Measurements from ENCODE around the gene DDC. TPM values are rescaled to one million over a fixed set of nuclear protein-coding genes. Genes with fewer than 3 reads are reported as not detected.
"Not testable (repeated sequence)": the region's sequence is repeated elsewhere in the genome, so short reads cannot be mapped to it uniquely, and the experiment has no call there.

Gene DDC
- total RNA-seq, 1 experiment from 2014 or later, result not detected

DNA sequence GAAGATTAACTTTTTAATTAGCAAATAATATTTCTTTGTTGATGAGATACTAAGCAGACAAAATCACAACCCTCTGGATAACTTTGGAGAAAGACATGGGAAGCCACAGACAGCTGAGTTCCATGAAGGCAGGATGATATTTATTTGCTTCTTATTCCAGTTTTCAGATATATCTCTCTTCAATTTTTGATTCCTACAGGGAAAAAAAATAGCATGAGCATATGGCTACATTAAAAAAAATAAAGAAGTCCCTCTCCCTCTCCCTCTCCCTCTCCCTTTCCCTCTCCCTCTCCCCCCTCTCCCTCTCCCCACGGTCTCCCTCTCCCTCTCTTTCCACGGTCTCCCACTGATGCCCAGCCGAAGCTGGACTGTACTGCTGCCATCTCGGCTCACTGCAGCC lies 106.6 kb downstream of the DDC start:
- POLR2A ChIA-PET; H3K9me3 ChIP-seq (ENCODE audit: control insufficient read depth in 1 of 2, insufficient read depth in 1 of 2, low read depth in 1 of 2, low read length in 2 of 2); H3K4me3 ChIP-seq (replicated peaks in 1 of 2; ENCODE audit: low read depth in 1 of 2, low read length in 2 of 2); RAD21 ChIA-PET (ENCODE audit: low non-redundant PET in 1 of 2, low total read pairs in 2 of 2, uncharacterized antibody in 2 of 2, unreplicated experiment in 2 of 2); H2AFZ ChIP-seq (ENCODE audit: low read depth, low read length, poor library complexity, severe bottlenecking); ATAC-seq; intact Hi-C loops (cut with micrococcal nuclease); BruUV-seq (replicated peaks); H3K27ac ChIP-seq (ENCODE audit: low read depth, low read length); H3K36me3 ChIP-seq (ENCODE audit: control insufficient read depth in 1 of 2, insufficient read depth in 2 of 2, low read length in 2 of 2); H4K20me1 ChIP-seq (ENCODE audit: insufficient read depth); DNase-seq (ENCODE audit: low read depth, low spot score); H3K9ac ChIP-seq (ENCODE audit: low read length); H3K4me1 ChIP-seq (ENCODE audit: control insufficient read depth in 1 of 2, insufficient read depth in 2 of 2, low read length in 2 of 2); H3K9me2 ChIP-seq (ENCODE audit: insufficient read depth); H3K79me2 ChIP-seq (ENCODE audit: insufficient read depth, low read length); CTCF ChIA-PET; H3K4me2 ChIP-seq (ENCODE audit: low read length): not testable (repeated sequence)
- H3K27me3 ChIP-seq (ENCODE audit: insufficient read depth, low read length), result peaks cover 30% of the 10 kb centered on the region

DNA sequence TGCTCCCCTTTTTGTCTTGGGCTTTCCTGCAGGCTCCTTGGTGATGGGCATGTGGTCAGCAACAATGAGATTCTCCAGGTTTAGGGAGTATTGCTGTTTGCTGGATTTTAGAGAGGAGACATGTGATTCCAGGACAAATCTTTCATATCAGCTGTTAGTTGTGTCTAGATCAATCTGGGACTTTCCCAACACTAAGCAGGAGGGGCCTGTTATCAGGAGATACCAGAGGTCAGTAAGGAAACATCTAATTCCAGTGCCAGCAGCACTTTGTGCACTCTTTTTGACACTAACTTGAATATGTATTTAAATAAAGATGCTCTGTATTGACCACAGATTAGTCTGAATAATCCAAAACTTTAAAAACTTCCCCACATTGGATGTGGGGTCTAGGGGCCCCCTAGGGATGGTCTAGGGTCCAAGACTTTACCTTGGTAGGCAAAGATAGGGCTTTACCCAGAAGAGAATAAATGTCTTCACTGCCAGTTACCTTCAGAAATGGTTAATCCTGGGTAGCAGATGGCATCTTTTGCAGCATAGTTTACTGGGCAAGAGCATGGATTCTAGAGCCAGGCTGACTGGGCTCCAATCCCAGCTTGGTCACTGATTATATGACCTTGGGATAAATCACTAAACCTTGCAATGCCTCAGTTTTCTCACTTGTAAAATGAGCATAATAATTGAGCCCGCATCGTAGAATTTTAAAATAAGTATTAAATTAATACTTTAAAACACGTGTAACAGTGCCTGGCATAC lies 108.7 kb downstream of the DDC start:
- no TSS peak for BruUV-seq (replicated peaks)
- CTCF ChIA-PET, result no interaction called here
- TF ChIP-seq, protein P1, sequence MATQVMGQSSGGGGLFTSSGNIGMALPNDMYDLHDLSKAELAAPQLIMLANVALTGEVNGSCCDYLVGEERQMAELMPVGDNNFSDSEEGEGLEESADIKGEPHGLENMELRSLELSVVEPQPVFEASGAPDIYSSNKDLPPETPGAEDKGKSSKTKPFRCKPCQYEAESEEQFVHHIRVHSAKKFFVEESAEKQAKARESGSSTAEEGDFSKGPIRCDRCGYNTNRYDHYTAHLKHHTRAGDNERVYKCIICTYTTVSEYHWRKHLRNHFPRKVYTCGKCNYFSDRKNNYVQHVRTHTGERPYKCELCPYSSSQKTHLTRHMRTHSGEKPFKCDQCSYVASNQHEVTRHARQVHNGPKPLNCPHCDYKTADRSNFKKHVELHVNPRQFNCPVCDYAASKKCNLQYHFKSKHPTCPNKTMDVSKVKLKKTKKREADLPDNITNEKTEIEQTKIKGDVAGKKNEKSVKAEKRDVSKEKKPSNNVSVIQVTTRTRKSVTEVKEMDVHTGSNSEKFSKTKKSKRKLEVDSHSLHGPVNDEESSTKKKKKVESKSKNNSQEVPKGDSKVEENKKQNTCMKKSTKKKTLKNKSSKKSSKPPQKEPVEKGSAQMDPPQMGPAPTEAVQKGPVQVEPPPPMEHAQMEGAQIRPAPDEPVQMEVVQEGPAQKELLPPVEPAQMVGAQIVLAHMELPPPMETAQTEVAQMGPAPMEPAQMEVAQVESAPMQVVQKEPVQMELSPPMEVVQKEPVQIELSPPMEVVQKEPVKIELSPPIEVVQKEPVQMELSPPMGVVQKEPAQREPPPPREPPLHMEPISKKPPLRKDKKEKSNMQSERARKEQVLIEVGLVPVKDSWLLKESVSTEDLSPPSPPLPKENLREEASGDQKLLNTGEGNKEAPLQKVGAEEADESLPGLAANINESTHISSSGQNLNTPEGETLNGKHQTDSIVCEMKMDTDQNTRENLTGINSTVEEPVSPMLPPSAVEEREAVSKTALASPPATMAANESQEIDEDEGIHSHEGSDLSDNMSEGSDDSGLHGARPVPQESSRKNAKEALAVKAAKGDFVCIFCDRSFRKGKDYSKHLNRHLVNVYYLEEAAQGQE (IDR thresholded peaks at IDR 0.05; ENCODE audit: low read depth), result no peak
- TF ChIP-seq CBX3 (IDR thresholded peaks at IDR 0.05; ENCODE audit: low read depth) (no peak), POLR2A (IDR thresholded peaks at IDR 0.05; ENCODE audit: borderline replicate concordance, extremely low read depth, insufficient read depth, insufficient read length) (no peak), JUND (IDR thresholded peaks at IDR 0.05) (no peak), YY1 (IDR thresholded peaks at IDR 0.05; ENCODE audit: extremely low read depth, insufficient replicate concordance, low read depth, low read length) (no peak), SP1 (IDR thresholded peaks at IDR 0.05; ENCODE audit: low read depth) (no peak), ZFX (IDR thresholded peaks at IDR 0.05) (no peak), EZH2 (IDR thresholded peaks at IDR 0.05) (no peak), RAD21 (IDR thresholded peaks at IDR 0.05; ENCODE audit: low read depth) (no peak)
- TF ChIP-seq, protein P2, sequence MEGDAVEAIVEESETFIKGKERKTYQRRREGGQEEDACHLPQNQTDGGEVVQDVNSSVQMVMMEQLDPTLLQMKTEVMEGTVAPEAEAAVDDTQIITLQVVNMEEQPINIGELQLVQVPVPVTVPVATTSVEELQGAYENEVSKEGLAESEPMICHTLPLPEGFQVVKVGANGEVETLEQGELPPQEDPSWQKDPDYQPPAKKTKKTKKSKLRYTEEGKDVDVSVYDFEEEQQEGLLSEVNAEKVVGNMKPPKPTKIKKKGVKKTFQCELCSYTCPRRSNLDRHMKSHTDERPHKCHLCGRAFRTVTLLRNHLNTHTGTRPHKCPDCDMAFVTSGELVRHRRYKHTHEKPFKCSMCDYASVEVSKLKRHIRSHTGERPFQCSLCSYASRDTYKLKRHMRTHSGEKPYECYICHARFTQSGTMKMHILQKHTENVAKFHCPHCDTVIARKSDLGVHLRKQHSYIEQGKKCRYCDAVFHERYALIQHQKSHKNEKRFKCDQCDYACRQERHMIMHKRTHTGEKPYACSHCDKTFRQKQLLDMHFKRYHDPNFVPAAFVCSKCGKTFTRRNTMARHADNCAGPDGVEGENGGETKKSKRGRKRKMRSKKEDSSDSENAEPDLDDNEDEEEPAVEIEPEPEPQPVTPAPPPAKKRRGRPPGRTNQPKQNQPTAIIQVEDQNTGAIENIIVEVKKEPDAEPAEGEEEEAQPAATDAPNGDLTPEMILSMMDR (IDR thresholded peaks at IDR 0.05 in 2 of 3, conservative IDR thresholded peaks at IDR 0.05 in 1 of 3; ENCODE audit: borderline replicate concordance in 1 of 3, insufficient read depth in 1 of 3, low read depth in 2 of 3, low read length in 2 of 3), result no peak
- TF ChIP-seq, protein P3, sequence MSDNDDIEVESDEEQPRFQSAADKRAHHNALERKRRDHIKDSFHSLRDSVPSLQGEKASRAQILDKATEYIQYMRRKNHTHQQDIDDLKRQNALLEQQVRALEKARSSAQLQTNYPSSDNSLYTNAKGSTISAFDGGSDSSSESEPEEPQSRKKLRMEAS (IDR thresholded peaks at IDR 0.05), result no peak
- TF ChIP-seq, protein P4, sequence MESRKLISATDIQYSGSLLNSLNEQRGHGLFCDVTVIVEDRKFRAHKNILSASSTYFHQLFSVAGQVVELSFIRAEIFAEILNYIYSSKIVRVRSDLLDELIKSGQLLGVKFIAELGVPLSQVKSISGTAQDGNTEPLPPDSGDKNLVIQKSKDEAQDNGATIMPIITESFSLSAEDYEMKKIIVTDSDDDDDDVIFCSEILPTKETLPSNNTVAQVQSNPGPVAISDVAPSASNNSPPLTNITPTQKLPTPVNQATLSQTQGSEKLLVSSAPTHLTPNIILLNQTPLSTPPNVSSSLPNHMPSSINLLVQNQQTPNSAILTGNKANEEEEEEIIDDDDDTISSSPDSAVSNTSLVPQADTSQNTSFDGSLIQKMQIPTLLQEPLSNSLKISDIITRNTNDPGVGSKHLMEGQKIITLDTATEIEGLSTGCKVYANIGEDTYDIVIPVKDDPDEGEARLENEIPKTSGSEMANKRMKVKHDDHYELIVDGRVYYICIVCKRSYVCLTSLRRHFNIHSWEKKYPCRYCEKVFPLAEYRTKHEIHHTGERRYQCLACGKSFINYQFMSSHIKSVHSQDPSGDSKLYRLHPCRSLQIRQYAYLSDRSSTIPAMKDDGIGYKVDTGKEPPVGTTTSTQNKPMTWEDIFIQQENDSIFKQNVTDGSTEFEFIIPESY (IDR thresholded peaks at IDR 0.05; ENCODE audit: extremely low read depth, insufficient replicate concordance, low read length), result no peak

More for the DNA sequence above, 108.7 kb downstream of the DDC start:
- no peak for DNase-seq (ENCODE audit: low read depth, low spot score)
- no peak for ATAC-seq
- intact Hi-C loops (cut with micrococcal nuclease), result no loop called here
- Histone ChIP-seq H4K20me1 (ENCODE audit: insufficient read depth) (no peaks in the 10 kb centered on the region), H3K4me1 (ENCODE audit: control insufficient read depth in 1 of 2, insufficient read depth in 2 of 2, low read length in 2 of 2) (no peaks in the 10 kb centered on the region), H2AFZ (ENCODE audit: low read depth, low read length, poor library complexity, severe bottlenecking) (no peak overlapping the region), H3K9me3 (ENCODE audit: control insufficient read depth in 1 of 2, insufficient read depth in 1 of 2, low read depth in 1 of 2, low read length in 2 of 2) (no peaks in the 10 kb centered on the region), H3K4me2 (ENCODE audit: low read length) (no peak overlapping the region), H3K36me3 (ENCODE audit: control insufficient read depth in 1 of 2, insufficient read depth in 2 of 2, low read length in 2 of 2) (no peaks in the 10 kb centered on the region), H3K4me3 (replicated peaks in 1 of 2; ENCODE audit: low read depth in 1 of 2, low read length in 2 of 2) (no peak overlapping the region), H3K9me2 (ENCODE audit: insufficient read depth) (no peaks in the 10 kb centered on the region), H3K9ac (ENCODE audit: low read length) (no peak overlapping the region), H3K27me3 (ENCODE audit: insufficient read depth, low read length) (peaks cover 30% of the 10 kb centered on the region), H3K27ac (ENCODE audit: low read depth, low read length) (no peak overlapping the region), H3K79me2 (ENCODE audit: insufficient read depth, low read length) (no peaks in the 10 kb centered on the region)
- ChIA-PET RAD21 (ENCODE audit: low non-redundant PET in 1 of 2, low total read pairs in 2 of 2, uncharacterized antibody in 2 of 2, unreplicated experiment in 2 of 2) (no interaction called here), POLR2A (no interaction called here)

Measured in HCT116 (cell line).